ENCODE data around the gene ATAD3C.
"Not testable (repeated sequence)": the region's sequence is repeated elsewhere in the genome, so short reads cannot be mapped to it uniquely, and the experiment has no call there.

Gene ATAD3C

DNA sequence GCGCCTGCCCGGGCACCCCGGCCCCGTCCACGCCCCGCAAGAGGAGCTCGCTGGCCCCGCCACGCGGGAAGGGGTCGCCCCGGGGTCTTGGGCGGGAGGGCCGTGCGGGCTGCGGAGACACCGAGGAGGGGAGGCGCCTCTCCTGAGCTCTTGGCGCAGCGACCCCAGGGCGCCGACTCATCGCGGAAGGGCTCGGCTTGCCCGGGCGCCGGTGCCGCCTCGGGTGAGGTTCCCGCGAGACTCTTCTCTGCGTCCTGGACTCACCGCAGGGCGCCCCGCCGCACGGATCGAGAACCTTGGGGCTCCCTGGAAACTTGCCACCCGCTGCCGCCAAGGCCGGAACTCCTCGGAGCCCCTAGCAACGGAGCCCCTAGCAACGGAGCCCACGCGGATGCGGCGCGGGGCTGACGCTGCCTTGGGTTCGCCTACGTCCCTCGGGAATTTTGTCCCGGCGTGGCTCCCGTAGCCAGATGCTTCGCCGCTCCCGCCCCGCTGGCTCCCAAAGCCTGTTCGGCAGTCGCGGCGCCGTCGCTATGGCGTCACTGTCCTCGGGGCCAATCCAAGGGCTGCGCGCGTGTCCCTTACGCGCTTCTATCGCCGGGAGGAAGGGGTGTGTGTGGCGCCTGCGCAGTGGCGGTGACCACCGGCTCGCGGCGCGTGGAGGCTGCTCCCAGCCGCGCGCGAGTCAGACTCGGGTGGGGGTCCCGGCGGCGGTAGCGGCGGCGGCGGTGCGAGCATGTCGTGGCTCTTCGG, 62.2 kb downstream of the ATAD3C start, which contains the start of gene ATAD3A:
Gene ATAD3A (plus strand): TSS at position 630 of the 753 bp plus-strand sequence. CDS start 107 bp downstream, at position 737.
- DNase-seq = peak; percentile 97

DNA sequence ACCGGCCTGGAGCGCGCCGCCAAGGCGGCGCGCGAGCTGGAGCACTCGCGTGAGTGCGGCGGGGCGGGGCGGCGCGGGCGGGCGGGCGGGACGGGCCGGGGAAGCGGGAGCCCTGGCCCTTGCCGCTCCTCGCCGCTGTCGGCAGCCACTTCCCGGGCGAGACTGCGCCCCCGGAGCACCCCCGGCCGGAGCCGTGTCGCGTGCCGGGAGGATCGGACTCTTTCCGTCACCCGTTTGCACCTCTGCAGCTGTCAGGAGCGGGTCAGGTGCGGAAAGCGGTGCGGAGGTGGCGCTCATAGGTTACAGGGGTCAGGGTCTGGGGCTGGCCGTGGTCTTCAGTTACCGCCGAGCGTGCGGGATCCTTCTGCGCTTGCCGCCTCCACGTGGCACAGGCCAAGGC, 62.9 kb downstream of the ATAD3C start:
- not testable (repeated sequence) for DNase-seq

DNA sequence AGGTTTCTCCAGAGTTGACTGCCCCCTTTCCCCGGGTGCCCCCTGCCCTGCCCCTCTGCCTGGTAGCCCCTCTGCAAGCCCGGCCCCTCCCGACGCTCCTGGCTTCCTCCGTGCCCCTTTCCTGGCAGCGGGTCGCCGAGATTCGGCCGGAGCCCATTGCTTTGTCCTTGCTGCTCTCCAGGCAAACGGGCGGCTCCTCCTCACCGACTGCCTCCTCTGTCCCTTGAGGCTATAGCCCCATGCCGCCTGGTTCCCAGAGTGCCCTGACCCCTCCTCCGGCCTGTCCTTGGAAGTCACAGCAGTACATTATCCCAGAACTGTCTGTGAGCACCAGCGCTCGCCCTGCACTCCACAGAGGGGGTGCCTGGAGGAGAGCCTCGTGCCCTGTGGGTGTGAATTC, 64.2 kb downstream of the ATAD3C start:
- not testable (repeated sequence) for DNase-seq

DNA sequence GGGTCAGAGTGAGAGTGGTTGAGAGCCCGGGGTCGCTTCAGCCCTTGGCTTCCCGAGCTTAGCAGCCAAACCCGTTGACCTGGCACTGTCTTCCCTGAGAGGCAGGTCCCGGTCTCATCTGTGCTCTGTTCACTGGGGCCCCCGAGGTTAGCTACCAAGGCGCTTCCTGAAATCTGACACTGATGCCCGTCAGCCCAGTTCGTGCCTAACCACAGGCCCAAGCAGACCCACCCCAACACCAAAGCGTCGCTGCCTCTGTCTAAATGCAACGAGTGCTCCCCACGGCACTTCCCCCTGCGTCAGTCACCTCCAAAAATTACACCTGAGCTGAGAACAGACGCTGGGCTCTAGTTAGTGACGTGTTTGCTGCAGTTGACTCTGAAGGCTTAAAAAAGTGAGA, 64.9 kb downstream of the ATAD3C start:
- DNase-seq = not testable (repeated sequence)

DNA sequence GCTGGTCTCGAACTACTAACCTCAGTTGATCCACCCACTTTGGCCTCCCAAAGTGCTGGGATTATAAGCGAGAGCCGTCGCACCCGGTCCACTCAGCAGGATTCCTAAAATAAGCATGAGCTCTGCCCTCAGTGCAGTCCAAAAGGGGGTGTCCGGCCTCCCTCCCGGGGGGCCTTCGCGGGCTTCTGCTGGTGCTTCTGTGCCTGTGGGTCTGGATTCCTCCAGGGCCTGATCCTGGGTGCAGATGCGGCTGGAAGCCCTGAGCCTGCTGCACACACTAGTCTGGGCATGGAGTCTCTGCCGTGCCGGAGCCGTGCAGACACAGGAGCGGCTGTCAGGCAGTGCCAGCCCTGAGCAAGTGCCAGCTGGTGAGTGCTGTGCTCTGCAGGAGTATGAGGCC, 67.4 kb downstream of the ATAD3C start:
- not testable (repeated sequence) for DNase-seq

DNA sequence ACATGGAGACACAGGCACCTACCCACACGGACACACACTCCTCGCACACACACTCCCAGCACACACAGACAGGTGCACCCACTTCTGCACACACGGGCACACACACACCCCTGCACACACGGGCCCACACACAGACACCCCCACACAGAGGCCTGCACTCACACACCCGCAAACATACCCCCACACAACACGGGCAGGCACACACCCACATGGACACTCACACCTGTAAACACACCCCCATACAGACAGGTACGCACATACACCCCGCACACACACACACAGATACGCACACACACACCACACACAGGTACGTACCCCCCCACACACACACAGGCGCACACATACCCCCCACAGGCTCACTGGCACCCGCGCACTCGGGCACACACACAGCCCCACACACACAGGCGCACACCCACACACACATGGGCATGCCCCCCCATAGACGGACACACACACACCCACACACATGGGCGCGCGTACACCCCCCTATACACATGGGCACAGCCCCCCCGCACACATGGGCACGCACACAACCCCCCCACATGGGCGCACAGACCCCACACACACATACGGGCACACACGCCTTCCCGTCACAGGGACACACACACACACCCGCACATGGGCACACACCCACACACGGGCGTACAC, 68.6 kb downstream of the ATAD3C start:
- no peak for DNase-seq

DNA sequence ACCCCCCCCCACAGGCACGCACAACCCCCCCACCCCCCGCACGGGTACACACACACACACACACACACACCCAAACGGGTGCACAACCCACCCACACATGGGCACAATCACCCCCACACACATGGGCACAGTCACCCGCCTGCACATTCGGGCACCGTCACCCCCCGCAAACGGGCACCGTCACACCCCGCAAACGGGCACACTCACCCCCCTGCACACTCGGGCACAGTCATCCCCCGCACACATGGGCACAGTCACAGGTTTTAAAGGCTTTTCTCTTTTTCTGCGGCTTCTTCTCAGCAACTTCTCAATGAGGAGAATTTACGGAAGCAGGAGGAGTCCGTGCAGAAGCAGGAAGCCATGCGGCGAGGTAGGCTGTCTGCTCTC, 69.1 kb downstream of the ATAD3C start:
- not testable (repeated sequence) for DNase-seq

Measured in activated naive CD4-positive, alpha-beta T cell treated with anti-CD3 and anti-CD28 coated beads, Interleukin-2, amount 50 U/mL, for 16 hours (primary cell).